NOMO-1 (cell line): ENCODE results near the gene TCEANC.

Source experiments
- DNase-seq, 2 experiments: peaks; one replicate each; lab custom pipeline; 2025; ENCODE audit not compliant: unreplicated experiment in 2 of 2; lab: John Stamatoyannopoulos, UW

Gene TCEANC

DNA sequence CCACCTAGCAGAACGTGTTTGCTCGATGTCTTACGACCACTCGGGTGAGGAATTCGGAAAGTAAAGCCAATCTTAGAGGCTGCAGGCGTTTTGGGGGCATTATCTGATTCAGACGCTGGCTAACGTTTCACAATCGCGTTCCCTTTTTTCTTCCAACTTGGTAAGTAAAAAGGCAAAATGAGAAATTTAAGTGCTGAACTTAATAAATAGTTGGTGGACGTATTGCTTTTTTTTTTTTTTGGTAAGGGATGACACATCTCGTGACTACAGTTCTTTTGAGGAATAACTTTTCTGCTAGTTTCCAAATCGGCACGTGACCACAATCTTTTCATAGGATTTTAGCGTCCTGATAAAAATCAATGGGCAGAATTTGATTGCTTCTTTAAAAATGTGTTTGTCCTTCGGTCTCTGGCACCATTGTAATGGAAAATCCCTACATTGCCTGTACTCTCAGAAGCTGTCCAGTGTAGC, 36.8 kb downstream of the TCEANC start:
- DNase-seq, result peak in 1 of 2 experiments; percentile 32

DNA sequence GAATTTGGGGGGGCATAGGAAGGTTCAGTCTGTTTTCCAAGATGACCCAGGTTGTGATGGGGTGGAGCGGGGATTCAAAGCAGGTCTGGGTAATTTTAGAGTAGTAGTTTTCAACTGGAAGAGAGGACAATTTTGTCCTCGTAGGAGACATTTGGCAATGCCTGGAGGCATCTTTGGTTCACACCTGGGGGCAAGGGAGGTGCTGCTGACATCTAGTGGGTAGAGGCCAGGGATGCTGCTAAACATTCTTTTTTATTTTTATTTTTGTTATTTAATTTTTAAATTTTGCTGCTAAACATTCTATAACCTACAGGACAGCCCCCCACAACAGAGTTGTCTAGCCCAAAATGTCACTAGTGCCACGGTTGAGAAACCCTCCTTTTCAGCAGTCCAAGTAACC, 37.9 kb downstream of the TCEANC start:
- DNase-seq, result no peak

DNA sequence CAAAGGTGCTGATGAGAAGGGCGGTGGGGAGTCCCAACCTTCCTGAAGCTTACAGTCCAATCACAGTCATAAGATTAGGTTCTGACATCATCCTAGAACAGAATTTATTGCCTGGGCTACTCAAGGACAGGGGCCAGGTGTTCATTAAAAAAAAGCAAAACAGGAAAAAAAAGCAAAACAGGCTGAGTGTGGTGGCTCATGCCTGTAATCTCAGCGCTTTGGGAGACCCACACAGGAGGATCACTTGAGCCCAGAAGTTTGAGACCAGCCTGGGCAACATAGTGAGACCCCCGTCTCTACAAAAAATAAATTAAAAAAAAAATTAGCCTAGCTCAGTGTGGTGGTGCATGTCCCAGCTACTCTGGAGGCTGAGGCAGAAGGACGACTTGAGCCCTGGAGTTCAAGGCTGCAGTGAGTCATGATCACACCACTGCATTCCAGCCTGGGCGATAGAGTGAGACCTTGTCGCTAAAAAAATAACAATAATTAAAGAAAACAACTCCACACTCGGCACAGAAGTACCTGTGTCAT, 39.0 kb downstream of the TCEANC start:
- no peak for DNase-seq

DNA sequence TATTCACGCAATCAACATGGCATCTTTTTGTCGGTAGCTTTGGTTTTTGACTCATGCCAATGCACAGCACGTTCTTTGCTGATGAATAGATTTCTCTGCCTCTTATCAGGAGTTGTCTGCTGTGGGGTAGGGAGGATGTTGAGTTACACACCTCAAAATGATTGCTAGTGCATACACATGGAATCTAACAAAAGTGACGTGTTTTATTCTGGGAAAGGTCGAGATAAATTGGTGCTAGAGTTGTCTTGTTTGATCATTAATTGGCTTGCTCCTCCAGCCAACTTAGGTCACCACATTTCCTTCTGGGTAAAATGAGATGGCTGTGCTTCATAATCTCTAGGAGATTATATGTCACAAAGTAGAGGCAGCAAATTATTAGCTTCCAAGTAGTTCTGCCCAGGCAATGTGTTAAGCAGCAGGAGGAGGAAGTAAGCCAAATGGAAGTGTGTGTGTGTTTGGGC, 39.9 kb downstream of the TCEANC start:
- no peak for DNase-seq

DNA sequence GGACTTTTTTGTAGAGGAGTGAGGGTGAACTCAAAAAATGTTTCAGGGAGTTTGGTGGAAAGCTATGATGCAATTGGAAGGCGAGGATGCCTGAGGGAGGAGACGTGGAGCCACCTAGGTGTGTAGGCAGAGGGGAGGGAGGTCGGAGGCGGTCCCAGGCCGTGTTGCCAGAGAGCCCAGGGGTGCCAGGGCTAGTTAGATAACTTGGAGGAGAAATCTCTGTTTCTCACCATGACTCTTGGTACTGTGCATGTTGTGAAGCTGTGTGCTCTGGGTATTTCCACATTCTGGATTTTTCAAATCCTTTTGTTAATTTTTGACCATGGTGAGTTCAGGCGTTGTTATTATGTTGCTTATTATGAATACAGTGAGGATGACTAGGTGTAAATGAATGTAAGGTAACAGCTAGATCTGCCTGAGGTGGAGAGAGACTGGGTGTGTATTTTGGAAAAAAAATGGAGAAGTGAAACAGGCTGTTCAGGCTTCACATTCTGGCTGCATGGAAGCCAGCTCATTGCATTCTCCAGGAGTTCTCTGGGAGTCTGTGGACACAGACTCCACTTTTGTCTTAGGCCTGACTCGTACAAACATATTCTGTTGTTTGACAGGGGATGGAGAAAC, 40.5 kb downstream of the TCEANC start:
- peak; percentile 27 to 43 for DNase-seq

DNA sequence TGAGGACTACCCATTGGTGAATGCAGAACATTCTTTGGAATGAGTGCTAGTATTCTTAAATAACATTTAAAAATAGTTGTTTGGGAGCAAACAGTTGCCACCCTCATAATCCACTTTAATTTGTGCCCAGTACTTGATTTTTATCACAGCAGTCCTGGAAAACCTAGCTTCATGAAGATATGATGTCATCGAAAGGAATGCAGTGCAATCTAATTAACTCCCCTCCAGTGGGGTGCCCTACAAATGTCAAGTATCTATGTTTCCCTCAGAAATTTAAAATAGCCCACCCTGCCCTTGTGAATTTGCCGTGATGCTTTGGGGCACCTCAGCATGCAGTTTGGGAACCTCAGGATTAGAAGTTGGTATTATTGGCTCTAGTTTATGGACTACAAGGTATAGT, 41.4 kb downstream of the TCEANC start:
- no peak for DNase-seq

DNA sequence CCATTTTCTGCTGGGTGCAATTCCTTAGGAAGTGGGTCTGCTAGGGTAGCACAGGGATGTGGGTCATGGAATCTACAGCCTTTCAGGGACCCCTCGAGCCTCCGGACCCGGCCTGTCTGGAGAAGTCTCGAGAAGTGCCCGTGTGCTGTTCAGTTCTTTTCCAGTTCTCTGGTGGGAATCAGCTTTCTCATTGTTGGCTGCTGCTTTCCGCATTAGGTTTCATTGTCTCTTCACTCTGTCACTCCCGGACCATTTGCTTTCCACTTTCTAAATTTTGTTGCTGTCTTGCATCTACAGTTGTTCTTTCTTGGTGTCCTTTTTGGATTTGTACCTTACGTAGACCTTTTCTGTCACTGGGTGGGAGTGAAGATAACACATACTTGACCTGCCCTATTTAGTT, 42.0 kb downstream of the TCEANC start:
- DNase-seq, result no peak

DNA sequence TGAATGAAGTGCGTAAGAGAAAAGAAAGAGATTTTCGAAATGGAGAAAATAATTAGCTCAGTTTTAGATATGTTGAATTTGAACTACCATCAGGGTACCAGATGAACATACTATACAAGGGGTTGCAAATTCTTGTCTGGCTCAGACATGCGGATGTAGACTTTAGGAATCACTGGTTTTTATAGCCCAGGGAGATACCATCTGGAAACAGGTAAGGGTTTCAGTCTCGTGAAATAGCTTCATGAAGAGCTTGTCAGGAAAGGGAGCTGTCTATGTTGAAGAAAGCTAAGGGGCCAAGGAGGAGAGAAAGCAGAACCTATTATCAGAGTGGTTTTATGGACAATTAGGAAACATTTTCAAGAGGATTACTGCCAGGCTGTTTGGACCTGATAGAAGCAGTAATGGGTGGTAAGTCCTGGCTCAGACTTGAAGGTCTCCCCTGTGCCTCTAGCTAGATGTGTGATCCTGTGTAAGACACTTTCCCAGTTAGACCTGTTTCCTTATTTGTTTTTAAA, 42.7 kb downstream of the TCEANC start:
- peak; percentile 29 to 71 for DNase-seq

DNA sequence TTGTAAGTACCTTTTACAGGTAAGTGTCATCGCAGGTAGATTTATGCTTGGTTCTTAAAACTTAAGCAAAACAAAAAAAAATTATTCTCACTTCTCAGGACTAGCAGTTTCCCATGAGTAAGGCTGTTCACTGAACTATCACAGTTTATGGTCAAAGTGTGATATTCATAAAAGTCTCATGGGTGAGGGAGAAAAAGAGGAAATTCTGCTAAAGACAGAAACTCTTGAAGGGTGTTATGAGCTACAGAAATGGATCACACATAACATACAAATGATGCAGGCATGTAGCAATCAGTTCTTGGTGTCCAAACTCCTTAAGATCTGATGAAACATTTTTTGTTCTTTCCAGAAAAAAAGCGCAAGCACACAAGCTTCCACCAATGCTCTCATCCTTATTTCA, 44.5 kb downstream of the TCEANC start:
- peak; percentile 63 to 85 for DNase-seq

DNA sequence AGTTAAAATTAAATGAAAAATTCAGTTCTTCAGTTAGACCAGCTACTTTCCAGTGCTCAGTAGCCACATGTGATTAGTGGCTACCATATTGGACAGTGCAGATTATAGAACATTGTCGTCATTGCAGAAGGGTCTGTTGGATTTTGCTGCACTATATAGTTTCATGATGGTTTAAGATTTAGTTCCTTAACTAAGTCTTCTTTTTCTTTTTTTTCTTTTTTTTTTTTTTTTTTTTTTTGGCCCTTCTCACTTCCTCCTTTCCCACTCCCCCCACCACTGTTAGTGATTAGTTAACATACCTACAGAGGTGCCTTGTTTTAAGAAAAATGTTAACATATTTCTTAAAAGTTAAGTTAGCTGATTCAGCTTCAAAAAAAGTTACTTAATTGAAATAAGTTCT, 45.0 kb downstream of the TCEANC start:
- no peak for DNase-seq

DNA sequence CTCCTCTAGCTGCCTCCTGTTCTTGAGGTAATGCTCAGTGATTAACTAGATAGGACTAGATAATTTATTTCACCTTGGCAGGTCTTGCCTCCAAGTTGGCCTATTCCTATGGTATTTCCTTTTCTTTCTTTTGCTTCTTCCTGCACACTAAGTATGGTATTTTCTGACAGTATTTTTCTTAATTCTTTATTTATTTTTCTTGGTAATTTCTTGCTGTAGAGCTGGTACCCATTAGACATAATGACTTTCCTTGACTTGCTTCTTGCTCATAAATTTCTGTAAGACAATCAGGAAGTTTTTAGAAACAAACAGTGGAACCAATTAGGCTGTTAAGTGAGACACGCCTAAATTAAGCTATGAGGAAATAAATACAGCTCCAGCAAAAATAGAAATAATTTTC, 45.5 kb downstream of the TCEANC start:
- DNase-seq, result peak in 1 of 2 experiments; percentile 25

DNA sequence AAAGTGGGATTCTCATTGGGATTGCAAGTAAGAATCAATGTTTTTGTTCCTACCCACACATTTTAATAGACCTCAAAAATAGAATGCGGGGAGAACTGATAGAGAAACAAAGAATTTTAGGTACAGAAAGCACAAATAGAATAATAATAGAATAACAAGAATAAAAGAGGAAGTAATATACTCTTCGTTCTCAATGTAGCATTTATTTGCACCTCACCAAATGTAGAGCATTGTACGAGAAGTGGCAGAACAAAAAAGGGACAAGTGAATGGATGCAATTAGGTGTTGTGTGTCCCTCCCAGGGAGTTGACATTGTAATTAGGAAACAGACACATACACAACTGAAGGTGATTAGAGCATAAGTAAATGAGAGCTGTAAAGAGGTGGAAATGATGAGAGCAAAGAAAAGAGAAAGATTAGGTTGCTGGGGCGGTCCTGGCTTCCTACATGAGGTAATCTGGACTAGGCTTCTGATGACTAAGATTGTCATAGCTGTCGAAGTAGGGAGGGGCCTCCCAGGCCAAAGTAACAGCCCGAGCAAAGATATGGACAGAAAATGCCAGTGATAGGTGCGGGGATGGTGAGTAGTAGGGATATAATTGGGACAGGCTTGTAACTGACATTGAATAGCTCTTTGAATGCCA, 46.4 kb downstream of the TCEANC start:
- peak in 1 of 2 experiments; percentile 57 for DNase-seq

DNA sequence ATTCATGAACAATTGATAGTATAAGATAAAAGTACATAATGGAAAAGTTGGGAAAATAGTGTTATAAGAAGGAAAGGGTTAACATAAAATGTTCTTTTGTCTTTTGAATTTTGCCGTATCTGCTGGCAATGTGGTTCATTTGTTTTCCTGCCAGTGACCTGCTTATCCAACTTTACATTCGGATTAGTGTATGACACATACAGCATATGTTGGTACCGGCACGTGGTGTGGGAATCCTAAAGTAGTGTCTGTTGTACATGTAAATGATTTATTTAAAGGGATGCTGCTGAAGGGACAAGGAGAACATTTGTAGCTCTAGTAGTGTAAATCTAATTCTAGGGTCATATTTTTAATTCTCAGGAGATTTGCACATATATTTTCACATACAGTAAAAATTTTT, 47.4 kb downstream of the TCEANC start:
- DNase-seq, result no peak

DNA sequence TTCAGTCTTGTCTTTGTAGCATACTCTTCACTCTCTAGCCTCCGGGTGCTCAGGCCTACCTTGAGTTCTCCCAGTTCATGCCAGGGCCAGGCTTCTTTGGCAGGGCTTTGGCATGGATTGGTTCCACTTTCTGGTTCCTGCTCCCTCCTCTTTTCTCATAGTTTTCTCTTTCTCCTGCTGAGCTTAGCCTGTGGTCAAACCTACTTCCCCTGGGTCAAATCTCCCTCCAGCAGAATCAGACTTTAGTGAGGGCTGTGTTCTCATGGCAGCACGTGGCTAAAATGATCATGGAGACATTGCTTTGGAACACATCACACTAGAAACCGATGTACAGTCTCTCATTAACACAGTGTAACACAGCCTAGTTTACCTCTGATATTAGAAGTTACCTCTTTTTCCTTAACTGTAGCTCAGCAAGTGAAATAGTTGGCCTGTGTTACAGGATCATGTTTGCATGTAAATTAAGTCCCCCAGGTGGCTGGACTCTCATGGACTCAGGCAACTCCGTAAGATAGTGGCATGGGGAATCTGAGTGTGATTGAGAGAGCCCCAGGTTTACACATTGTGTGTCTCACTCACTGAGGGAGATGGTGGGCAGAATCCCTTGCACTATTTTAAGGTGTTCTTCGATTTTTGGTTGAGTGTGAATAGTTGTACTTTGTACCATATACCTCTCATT, 49.3 kb downstream of the TCEANC start:
- DNase-seq, result no peak

DNA sequence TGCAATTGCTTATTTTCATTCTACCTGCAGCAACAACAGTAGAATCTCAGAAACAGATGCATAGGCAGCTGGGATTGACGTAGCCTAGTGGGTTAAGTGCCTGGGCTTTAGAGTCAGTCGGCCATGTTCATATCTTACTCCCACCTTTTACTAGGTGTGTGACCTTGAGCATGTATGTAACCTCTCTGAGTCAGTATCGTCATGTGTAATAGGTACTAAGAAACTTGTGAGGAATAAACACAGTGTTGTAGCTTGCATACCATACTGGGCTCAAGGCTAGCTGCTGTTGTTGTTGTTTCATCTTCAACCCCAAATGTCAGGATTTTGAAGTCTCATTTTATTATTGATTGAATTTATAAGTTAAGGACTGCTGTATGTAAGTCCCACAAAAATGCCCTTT, 50.2 kb downstream of the TCEANC start:
- no peak for DNase-seq

DNA sequence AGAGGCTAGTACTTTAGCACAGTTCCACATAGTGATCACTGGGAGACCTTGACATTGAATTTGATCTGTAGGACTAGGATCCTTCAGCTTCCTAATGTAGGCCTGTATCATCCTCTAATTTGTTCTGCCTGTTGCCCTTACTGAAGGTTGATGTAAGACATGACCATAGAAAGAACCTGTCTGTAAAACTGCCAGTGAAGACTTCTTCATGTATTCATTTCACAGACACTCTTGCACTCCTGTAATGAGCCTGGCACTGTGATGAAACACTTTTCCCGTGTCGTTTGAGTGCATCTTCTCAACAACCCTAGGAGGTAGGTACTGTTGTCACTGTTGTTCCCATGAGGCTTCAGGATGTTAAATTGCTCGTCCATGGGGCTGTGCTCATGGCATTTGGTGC, 50.6 kb downstream of the TCEANC start:
- no peak for DNase-seq

DNA sequence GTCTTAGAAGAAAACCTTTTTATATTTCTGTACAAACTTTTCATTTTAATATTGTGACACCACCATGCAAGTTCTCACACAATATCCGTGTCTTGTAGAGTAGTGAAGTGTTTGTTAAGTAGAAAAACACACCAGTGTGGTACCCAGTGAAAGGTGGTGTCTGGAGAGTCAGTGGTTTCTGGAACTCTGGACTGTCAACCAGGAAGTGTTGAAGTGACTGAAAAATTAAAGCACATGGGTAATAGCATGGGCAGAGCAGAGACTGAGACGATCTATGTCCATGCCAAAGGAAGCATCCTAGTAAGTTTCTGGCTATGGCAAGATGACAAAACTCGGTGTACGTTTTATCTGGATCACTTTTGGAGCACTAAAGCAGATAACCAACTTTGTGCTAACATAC, 58.2 kb downstream of the TCEANC start:
- DNase-seq, result no peak
